ENCODE data around the gene LYRM1.

Gene LYRM1

GRCh38 chr16:20871941-20872815 is 28.4 kb upstream of the LYRM1 start:
- FAIRE-seq = no peak

- FAIRE-seq = no peak
Measured at GRCh38 chr16:20873331-20873730, 27.2 kb upstream of the LYRM1 start.

- no peak for FAIRE-seq
Measured at GRCh38 chr16:20874088-20874581, 26.4 kb upstream of the LYRM1 start.

GRCh38 chr16:20875355-20875650 is 25.3 kb upstream of the LYRM1 start:
- no peak for FAIRE-seq

- FAIRE-seq = no peak
Measured at GRCh38 chr16:20878682-20879147, 21.9 kb upstream of the LYRM1 start.

GRCh38 chr16:20879175-20880040 is 21.2 kb upstream of the LYRM1 start:
- peak; percentile 92 for FAIRE-seq

GRCh38 chr16:20880867-20881502 is 19.6 kb upstream of the LYRM1 start:
- FAIRE-seq = no peak

GRCh38 chr16:20881503-20881878 is 19.1 kb upstream of the LYRM1 start:
- no peak for FAIRE-seq

- no peak for FAIRE-seq
Measured at GRCh38 chr16:20883554-20884239, 16.9 kb upstream of the LYRM1 start.

GRCh38 chr16:20884240-20884556 is 16.4 kb upstream of the LYRM1 start:
- no peak for FAIRE-seq

GRCh38 chr16:20886320-20886719 is 14.3 kb upstream of the LYRM1 start:
- FAIRE-seq = no peak

- no peak for FAIRE-seq
Measured at GRCh38 chr16:20887207-20887606, 13.4 kb upstream of the LYRM1 start.

GRCh38 chr16:20889625-20890275 is 10.8 kb upstream of the LYRM1 start:
- no peak for FAIRE-seq

GRCh38 chr16:20894388-20894787 is 6.2 kb upstream of the LYRM1 start:
- FAIRE-seq = no peak

GRCh38 chr16:20897253-20897897 is 3.2 kb upstream of the LYRM1 start:
- no peak for FAIRE-seq

GRCh38 chr16:20897922-20898321 is 2.6 kb upstream of the LYRM1 start:
- FAIRE-seq = no peak

GRCh38 chr16:20899071-20899470 is 1.5 kb upstream of the LYRM1 start:
- no peak for FAIRE-seq

- FAIRE-seq = no peak
Measured at GRCh38 chr16:20899477-20900298, 883 bp upstream of the LYRM1 start.

GRCh38 chr16:20901068-20901435 is 481 bp downstream of the LYRM1 start:
- FAIRE-seq = no peak

GRCh38 chr16:20901436-20902112 is 1.0 kb downstream of the LYRM1 start:
- FAIRE-seq = no peak

All from islet of Langerhans (tissue), 1 donor.